ENCODE results near the gene UBQLN1.

The UBQLN1 gene

DNA sequence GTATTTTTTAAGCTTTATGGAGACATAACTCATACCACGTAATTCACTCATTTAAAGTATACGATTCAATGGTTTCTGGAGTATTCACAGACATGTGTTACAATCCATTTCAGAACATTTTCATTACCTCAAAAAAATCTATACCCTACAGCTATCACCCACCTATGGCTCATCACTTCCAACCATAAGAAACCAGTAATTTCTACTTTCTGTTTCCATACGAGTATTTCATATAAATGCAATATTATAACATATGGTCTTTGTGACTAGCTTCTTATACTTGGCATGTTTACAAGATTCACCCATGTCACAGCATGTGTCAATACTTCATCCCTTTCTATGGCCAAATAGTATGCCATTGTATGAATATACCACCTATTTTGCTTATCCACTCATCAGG is 18.8 kb downstream of the UBQLN1 start:
- DNase-seq (ENCODE audit: low spot score) = no peak

DNA sequence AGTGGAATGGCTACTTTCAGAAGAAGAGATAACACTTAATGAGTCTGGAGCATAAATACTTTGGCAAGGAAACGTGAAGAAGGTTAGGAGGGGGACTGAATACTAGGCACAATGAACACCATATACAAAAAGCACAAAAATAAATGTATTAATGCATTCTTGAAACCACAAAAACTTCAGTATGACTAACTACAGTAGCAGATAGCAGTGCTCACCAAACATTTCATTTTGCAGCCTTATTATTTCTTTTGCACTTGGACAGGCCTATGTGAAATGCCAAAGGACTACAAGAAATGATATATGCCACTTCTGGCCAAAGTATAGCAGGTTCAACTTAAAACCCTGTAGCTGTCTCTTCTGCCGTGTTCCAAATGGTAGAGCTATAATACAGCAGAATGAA is 26.3 kb downstream of the UBQLN1 start:
- no peak for DNase-seq (ENCODE audit: low spot score)

DNA sequence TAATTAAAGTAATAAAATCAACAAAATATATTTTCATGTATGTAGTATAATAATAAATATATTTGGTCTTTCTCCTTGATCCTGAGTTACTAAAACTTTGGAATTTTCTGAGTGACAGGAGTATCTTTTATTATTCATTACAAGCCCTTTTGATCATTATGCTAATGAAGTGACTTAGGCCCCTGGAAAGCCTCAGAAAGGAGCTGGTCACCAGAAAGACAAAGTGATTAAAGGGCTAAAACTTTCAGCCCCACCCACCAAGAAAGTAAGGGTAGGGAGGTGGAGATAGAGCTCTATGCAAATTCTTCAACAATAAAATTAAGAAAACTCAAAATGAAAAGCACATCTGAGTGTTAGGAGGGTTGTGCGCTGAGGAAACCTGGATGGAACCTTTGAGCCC is 27.5 kb downstream of the UBQLN1 start:
- DNase-seq (ENCODE audit: low spot score) = no peak

DNA sequence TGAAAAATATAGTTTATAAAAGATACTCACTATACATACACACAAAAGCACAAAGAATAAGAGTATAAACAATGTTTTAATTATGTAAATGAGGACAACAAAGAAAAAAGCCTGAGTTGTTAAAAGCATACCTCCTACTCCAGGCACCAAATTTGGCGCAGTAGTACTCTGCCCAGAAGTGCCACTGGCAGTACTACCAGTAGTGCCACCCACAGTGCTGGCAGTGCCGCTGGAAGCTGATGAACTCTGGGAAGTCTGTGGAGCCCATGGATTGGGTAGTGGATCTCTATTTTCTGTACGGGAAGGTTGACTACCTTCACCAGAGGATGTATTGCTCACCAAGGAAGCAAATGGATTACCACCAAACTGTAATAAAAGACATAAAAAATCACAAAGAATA is 30.2 kb downstream of the UBQLN1 start:
- no peak for DNase-seq (ENCODE audit: low spot score)

DNA sequence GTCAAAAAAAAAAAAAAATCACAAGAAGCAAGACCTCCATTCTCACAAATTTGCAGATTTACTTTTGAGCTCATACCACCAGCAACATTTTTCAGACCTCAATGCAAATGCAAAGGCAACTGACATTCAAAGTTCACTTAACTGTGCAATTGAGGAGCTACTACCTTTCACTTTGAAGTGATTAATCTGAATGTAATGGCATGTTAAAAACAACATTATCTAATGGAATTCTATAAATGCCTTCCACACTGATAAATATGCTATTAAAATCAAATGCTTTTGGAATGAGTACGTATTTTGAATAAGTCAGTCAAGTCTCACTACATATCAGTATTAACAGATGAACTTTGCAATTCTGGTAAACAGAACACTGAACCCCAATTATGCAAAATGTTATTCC is 32.3 kb downstream of the UBQLN1 start:
- no peak for DNase-seq (ENCODE audit: low spot score)

DNA sequence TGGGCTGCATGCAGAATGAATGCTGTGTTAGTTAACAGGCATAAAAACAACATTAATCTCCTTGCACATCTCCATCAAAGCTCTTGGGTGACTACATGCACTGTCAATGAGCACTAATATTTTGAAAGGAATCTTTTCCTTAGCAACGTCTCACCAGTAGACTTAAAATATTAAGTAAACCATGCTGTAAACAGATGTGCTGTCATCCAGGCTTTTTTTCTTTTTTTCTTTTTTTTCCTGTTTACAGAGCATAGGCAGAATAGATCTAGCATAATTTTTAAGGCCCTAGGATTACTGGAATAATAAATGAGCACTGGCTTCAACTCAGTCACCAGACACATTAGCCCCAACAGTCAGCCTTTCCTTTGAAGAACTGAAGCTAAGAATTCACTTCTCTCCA is 36.3 kb downstream of the UBQLN1 start:
- DNase-seq (ENCODE audit: low spot score) = no peak

DNA sequence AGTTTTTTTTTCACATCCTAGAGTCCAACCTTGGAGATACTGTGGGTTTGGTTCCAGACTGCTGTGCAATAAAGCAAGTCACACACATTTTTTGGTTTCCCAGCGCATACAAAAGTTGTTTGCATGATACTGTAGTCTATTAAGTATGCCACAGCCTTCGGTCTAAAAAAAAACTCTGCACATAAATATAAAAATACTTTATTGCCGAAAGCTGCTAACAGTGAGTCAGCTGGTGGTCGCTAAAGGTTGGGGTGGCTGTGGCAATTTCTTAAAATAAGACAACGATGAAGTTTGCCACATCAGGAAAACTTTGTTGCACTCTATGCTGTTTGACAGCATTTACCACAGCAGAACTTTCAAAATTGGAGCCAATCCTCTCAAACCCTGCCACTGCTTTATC is 37.4 kb downstream of the UBQLN1 start:
- DNase-seq (ENCODE audit: low spot score) = no peak

DNA sequence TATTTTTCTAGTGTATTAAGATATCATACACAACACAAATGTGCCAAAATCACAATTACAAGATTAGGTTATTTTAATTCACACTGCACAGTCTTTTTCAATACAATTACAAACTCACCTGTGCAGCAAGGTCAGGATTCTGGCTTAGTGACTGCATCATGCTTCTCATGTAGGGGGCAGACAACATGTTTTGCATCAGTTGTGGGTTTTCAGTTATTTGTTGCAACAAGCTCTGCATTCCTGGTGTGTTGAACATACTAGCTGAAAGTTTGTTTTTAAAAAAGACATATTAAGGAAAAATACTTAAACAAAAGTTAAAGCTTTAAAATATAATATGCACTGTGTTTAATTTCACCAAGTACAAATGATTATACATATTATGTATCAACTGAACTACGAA is 38.7 kb downstream of the UBQLN1 start:
- no peak for DNase-seq (ENCODE audit: low spot score)

DNA sequence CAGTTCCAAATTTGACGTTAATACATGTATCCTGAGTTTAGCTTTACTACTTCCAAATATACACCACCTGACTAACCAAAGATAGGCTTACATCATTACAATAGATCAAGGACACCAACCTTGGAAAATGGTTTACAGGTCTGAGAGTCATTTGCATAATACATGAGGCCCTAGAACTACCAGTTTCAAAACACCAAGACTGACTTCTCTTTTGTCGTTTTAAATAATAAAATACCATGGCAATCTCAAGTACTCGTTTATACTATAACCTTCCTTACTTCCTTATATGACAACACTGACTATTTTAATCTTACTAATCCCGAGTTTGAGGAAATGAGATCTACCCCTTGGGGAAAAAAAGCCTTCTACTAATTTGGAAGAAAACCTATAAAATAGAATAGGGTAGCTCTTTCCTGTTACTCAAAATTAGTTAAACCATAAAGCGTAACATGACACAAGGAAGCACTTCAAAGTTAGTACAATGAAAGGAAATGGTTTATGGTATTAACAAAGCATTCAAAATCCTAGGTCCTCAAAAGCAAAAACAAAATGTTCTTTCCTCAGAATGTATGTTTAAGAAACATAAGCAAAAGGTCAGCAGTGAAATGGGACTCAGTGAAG is 42.1 kb downstream of the UBQLN1 start:
- no peak for DNase-seq (ENCODE audit: low spot score)

DNA sequence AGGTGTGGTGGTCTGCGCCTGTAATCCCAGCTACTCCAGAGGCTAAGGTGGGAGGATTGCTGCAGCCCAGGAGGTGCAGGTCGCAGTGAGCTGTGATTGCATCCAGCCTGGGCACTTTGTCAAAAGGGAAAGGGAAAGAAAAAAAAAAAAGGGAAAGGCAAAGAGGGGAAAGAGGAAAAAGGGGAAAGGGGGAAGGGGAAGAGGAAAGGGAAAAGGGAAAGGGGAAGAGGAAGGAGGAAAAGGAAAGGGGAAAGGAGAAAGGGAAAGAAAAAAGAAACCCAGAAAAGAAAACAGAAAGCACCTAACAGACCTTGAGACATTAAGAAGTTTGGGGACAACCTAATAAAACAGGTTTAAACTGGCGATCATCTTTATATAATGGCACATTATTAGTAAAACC is 44.8 kb downstream of the UBQLN1 start:
- DNase-seq (ENCODE audit: low spot score) = no peak

DNA sequence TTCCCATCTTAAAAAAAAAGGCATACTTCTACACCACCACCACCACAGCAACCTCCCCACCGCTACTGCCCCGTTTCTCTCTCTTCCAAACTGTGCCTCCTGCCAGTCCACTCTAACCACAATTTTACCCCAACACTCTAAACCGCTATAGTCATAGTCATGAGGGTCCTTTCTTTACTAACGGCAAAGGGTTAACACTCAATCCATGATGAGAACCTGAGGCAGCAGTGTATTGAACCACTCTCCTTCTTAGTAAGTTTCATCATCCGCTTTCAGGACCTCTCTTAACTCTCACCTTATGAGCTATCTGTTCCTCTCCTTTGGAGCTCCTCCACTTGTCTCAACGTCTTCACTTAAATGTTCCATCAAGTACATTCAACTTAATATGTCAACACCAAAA is 50.8 kb downstream of the UBQLN1 start:
- DNase-seq (ENCODE audit: low spot score) = no peak

DNA sequence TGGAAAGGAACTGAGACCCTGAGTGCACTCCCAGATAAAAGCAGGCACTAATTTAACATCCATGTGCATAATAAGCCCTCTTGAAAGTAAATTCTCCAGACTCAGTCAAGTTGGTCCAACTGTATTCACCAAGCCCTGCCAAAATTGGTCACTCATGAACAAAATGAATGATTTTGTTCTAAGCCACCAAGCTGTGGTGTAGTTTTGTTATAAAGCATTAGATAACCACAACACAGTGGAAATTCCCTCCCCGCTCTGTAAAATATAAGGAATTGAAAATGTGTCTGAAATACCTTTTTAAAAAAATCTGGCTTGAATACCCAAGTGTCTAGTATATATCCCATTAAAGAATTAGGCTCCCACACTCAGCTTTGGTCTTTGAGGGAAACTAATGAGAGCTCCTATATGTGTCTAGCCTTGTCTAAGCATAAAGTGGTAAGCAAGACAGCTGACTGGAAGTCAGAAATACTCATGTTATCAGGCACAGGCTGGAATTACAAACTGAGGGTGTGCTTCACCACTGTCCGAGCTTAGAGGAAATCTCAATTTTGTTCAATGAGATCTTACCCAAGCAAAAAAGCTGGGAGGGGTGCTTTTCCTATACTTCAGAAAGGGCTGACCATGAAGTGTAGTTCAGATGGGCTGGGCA is 51.6 kb downstream of the UBQLN1 start:
- no peak for DNase-seq (ENCODE audit: low spot score)

DNA sequence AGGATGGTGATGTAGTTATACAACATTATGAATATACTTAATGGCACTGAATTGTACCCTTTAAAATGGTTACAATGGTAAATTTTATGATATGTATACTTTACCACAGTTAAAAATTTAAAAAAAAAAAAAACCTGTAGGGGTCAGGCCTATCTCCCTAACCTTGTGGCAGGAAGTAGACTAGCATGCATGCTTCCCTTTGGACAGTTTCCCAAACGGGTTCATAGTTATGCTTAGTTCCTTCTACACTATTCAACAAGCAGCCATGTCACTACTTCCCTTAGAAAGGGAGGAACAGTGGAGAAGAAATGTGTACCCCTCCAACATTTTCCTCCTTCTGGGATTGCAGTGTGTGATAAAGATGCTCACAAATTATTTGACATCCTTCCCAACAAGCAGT is 52.3 kb downstream of the UBQLN1 start:
- no peak for DNase-seq (ENCODE audit: low spot score)

DNA sequence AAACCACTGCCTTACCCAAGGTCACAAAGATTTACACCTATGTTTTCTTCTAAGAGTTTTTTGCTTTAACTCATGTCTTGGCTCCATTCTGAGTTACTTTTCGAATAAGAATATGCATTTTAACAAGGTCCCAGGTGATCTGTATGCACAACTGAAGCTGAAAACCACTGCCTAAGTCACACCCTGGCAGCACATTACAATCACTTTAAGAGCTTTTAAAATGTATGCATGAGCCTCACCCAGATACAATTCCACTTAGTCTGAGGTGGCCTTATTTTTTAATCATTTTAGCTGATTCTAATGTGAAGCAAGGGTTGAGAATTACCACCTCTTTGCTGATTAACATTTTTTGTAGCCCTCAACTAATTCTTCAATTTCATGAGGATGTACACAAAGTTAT is 55.3 kb downstream of the UBQLN1 start:
- DNase-seq (ENCODE audit: low spot score) = no peak

DNA sequence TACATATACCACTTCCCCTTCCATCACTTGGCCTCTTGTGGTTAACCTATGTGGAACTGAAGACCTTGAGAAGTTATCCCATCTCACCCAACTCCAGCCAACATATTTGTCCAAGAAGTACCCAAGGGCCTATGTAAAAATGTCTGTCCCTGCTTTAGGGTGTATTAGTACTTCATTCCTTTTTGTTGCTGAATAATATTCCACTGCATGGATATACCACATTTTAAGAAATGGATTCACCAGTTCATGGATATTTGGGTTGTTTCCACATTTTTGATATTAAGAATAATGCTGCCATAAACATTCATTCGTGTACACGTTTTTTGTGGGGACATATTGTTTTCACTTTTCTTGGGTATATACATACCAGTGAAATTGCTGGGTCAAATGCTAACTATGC is 56.2 kb downstream of the UBQLN1 start:
- no peak for DNase-seq (ENCODE audit: low spot score)

DNA sequence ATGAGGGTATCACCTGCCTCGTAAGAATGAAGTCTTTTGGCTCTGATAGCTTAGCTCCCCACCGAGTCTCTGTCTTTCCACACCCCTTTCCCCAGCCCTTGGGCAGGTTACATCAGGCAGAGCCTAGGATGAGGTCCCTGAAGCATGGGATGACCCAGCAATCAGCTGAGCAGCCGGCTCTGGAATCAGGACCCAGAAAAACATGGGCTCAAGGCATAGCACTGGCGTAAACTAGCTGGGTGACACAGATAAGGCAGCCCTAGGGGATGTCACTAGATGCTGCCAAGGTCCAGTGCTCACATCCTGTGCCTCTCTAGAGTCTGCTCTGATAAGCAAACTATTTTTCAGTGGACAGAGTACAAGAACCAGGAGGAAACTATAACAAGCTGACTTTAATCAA is 58.2 kb downstream of the UBQLN1 start:
- peak; percentile 51 for DNase-seq (ENCODE audit: low spot score)

DNA sequence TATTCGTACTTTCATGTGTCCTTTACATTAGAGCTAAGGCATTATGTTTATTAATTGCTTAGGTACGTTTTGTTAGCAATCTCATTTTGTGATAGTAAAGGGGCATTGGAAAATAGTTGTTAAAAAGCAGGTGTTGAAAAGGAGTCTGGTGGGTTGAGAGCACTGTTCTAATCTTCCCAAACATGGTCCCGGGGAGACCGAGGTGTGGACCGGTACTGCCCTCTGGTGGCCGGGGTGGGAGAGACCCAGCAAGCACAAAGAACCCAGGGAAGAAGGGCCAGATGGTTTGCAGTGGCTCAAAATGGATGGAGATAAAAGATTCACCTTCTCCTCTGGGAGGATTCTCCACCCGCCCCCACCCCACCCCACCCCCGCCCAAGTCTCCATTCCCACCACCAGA is 58.7 kb downstream of the UBQLN1 start:
- peak; percentile 89 for DNase-seq (ENCODE audit: low spot score)

DNA sequence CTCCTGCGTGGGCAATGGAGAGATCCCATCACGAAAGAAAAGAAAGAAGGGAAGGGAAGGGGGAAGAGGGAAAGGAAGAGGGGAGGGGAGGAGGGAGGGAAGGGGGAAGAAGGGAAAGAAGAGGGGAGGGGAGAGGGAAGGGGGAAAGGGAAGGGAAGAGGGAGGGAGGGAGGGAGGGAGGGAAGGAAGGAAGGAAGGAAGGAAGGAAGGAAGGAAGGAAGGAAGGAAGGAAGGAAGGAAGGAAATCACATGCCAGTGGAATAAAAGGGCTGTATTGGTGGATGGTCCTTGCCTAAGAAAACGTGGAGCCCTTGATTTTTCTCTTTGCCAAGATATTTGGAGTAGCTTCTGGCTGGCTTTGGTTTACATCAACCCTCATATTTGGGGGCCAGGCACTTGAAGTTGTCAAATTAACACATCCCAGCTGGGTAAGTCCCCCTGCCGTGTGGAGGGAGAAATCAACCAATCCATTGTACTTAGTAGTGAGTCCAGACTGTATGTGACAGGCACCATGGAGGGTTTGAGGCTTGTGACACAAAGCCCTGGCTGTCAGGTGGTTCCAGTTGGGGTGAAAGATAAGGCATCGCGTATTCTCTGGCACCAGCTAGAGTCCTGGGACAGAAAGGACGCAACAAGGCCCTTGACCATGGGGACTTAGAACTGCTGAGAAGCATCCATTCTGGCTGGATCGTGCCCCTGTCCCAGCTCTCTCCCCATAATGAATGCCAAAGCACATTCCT is 61.1 kb downstream of the UBQLN1 start:
- no peak for DNase-seq (ENCODE audit: low spot score)

DNA sequence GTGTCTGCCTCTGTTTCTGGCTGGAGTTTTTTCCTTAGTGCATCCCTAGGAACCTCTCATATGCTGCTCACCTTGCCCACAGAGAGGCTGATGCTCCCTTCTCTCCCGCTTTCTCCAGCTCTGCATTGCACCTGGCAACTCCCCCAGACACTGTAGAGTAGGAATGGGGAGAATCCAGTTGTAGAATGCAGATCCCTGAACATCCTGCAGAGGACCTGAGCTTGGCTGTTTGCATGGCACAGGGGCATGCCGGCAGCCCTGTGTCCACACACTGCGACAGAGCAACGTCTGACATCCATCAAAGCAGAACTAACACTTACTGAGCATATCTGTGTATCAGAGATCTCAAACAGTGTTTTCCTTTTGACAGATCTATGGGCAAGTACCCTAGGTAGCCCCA is 65.0 kb downstream of the UBQLN1 start:
- no peak for DNase-seq (ENCODE audit: low spot score)

DNA sequence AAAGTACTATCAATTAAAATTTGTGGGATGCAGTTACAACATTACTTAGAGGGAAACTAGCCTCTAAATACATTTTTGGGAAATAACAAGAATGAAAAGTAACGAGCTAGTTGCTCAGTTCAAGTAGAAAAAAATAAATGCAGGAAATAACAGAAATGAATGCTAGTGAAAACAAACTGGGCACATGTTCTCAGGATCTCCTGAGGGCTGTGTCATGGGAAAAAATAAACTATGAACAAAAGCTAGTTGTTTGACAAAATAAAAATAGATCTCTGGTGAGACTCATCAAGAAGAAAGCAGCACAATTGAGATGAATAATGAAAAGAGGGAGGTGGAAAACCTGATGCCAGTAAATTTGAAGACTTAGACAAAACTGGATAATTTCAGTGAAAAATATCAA is 68.5 kb downstream of the UBQLN1 start:
- DNase-seq (ENCODE audit: low spot score) = no peak

DNA sequence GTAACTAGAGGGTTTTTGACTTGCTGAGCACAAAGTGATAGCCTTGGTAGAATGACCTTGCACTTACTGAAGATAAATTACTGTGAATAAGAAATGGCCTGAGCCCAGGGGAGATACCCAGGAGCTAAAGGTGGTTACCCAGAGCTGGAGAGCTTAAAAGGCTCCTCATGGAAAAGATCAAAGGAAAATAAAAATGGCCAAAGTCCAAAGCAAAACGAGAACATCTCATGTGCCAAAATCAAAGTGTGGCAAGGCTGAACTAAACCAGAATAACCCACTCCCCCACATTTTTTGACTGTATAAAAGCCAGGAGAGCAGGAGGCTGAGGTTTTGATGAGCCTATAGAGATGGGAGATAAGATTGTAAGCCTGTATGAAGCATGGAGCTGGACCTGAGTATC is 70.4 kb downstream of the UBQLN1 start:
- no peak for DNase-seq (ENCODE audit: low spot score)

DNA sequence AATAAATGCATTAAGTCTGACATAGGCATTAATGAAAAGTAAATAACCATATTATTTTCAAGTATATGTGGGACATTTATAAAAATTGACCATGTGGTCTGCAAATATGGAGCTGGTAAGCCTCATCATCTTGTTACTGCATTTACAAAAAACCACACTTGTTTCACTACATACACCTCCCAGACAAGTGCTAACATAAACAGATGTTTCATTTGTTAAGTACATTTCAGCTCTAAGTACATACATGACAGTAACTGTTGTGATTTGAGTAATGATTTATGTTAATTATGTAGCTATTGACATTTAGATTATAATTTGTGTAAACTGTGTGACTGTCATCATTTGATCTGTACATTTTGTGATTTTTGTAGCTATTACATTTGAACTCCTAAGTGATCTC is 70.9 kb downstream of the UBQLN1 start:
- DNase-seq (ENCODE audit: low spot score) = no peak

DNA sequence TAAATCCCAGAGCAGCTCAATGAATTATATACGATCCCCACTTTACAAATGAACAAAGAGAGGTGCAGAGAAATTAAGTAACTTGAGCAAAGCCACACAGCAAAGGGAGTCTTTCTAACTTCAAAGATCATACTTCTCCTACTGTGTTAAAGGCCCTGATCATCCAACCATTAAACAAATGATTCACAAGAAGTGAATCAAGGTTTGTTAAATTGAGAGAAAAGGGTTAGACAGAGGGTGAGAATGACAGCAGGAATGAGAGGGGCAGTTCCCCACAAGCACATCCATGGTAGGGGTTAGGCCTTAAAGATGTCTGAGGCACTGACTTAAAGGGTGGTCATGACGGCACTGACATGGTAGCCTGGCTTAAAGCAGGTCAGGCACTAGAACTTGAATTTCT is 74.1 kb downstream of the UBQLN1 start:
- no peak for DNase-seq (ENCODE audit: low spot score)

DNA sequence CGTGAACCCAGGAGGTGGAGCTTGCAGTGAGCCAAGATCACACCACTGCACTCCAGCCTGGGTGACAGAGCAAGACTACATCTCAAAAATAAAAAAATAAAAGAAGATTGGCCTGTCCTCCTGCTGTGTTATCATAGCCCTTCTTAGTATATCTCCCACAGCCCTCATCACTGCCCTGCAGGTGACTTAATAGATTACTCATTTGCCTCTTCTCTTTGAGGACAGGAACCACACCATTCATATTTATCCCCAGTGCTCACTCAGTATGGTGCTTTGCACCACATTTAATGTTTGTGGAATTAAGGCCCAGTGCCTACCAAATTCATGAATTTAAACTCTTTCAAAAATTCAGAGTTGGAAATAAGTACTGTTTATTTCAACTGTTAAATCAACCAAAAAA is 74.5 kb downstream of the UBQLN1 start:
- no peak for DNase-seq (ENCODE audit: low spot score)

Data from D341Med (cell line).